Activated CD8-positive, alpha-beta T cell treated with anti-CD3 and anti-CD28 coated beads for 36 hours (primary cell): ENCODE results near the gene BRCA1. TPM values are rescaled to one million over a fixed set of nuclear protein-coding genes. Genes with fewer than 3 reads are reported as not detected.
"Not testable (repeated sequence)": the region's sequence is repeated elsewhere in the genome, so short reads cannot be mapped to it uniquely, and the experiment has no call there.

Experiments
- ATAC-seq: fragments of 200-7000 bp; cut with Tn5 transposase; one replicate; pipeline ENCODE4 v1.10.0; 2021; ENCODE audit warnings: mild to moderate bottlenecking, moderate library complexity
- CTCF ChIA-PET: fragments of 350-600 bp; sonication (Branson Sonifier 250); formaldehyde crosslinking; loops from one replicate; lab custom pipeline; 2021; ENCODE audit warnings: antibody characterized with exemption; lab: Charles Lee
- POLR2A ChIA-PET: fragments of 350-600 bp; sonication (Branson Sonifier 250); formaldehyde crosslinking; loops from one replicate; lab custom pipeline; 2021; ENCODE audit warnings: antibody characterized with exemption; lab: Charles Lee
- DNase-seq: peaks from one replicate; pipeline ENCODE4 v3.0.0-alpha.2; 2020
- H3K27ac Mint-ChIP-seq: one replicate; pipeline ENCODE4 v1.8.0; 2021; ENCODE audit warnings: mild to moderate bottlenecking, mixed read lengths
- H3K27me3 Mint-ChIP-seq: one replicate; pipeline ENCODE4 v1.8.0; 2021; ENCODE audit warnings: mixed read lengths
- H3K36me3 Mint-ChIP-seq: one replicate; pipeline ENCODE4 v1.8.0; 2021; ENCODE audit warnings: low read depth, mixed read lengths
- H3K4me1 Mint-ChIP-seq: one replicate; pipeline ENCODE4 v1.8.0; 2021; ENCODE audit warnings: low read depth, mixed read lengths
- H3K4me3 Mint-ChIP-seq: one replicate; pipeline ENCODE4 v1.8.0; 2021; ENCODE audit warnings: mild to moderate bottlenecking, moderate library complexity, mixed read lengths
- H3K9me3 Mint-ChIP-seq: one replicate; pipeline ENCODE4 v1.8.0; 2021; ENCODE audit warnings: mixed read lengths
- intact Hi-C: fragments of 100-400 bp; cut with micrococcal nuclease; formaldehyde crosslinking; loops from one replicate; pipeline ENCODE4 v1.10.0; 2022
- total RNA-seq, 2 experiments: library from RNA; stranded (reverse); gene quantifications; one replicate each; pipeline ENCODE4 v1.2.3, GENCODE V29; 2021
- TF ChIP-seq, protein P1 (sequence below): fragments of 200-600 bp; IDR thresholded peaks from one replicate; pipeline ENCODE4 v1.8.0; 2022; ENCODE audit warnings: antibody characterized with exemption, mild to moderate bottlenecking

BRCA1 gene
- total RNA-seq, 2 experiments from 2014 or later, result 84.5 to 92.9 TPM

DNA sequence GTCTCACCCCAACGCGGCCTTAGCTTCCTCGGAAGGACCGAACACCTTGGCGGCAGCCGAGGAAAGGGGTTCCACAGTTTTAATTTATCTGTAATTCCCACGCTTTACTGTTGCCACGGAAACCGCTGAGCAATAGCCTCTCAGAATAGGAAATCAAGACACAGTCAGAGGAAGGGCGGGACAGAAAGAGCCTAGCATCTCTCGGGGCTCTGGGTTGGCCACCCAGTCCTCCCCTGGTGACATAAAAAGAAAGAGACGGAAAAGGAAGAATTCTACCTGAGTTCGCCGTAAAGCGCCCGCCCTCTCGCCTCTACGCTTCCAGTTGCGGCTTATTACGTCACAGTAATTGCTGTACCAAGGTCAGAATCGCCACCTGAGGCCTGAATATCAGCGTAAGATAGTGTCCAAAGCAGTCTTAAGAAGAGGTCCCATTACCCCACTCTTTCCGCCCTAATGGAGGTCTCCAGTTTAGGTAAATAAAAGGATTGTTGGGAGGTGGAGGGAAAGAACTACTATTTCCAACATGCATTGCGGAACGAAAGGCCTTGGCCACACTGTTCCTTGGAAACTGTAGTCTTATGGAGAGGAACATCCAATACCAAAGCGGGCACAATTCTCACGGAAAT, 45.1 kb upstream of the BRCA1 start:
- Mint-ChIP-seq H3K27ac (no peak overlapping the region), H3K36me3 (peaks cover 1% of the 10 kb centered on the region), H3K9me3 (no peaks in the 10 kb centered on the region), H3K4me1 (peaks cover 27% of the 10 kb centered on the region), H3K27me3 (no peaks in the 10 kb centered on the region), H3K4me3 (no peak overlapping the region)
- CTCF ChIA-PET, result interaction anchor here (0.7 to 1.8 kb wide), 2 partner anchors 43 to 172 kb away, joined by 3 to 5 read pairs; partner anchors contain the start of gene RPL27
- ATAC-seq, result peak; percentile 82
- peak; percentile 96 for DNase-seq
- intact Hi-C loops, result loop anchor here (2.0 to 5.0 kb wide), 2 partner anchors 42 to 45 kb away; partner anchors contain the start of genes BRCA1 and TMEM106A
- TF ChIP-seq, protein P1, sequence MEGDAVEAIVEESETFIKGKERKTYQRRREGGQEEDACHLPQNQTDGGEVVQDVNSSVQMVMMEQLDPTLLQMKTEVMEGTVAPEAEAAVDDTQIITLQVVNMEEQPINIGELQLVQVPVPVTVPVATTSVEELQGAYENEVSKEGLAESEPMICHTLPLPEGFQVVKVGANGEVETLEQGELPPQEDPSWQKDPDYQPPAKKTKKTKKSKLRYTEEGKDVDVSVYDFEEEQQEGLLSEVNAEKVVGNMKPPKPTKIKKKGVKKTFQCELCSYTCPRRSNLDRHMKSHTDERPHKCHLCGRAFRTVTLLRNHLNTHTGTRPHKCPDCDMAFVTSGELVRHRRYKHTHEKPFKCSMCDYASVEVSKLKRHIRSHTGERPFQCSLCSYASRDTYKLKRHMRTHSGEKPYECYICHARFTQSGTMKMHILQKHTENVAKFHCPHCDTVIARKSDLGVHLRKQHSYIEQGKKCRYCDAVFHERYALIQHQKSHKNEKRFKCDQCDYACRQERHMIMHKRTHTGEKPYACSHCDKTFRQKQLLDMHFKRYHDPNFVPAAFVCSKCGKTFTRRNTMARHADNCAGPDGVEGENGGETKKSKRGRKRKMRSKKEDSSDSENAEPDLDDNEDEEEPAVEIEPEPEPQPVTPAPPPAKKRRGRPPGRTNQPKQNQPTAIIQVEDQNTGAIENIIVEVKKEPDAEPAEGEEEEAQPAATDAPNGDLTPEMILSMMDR, result no peak
- POLR2A ChIA-PET, result interaction anchor here (0.7 to 1.9 kb wide), 7 partner anchors 30 to 146 kb away, joined by 3 to 33 read pairs (median 4); partner anchors contain the start of genes BRCA1 and TMEM106A

DNA sequence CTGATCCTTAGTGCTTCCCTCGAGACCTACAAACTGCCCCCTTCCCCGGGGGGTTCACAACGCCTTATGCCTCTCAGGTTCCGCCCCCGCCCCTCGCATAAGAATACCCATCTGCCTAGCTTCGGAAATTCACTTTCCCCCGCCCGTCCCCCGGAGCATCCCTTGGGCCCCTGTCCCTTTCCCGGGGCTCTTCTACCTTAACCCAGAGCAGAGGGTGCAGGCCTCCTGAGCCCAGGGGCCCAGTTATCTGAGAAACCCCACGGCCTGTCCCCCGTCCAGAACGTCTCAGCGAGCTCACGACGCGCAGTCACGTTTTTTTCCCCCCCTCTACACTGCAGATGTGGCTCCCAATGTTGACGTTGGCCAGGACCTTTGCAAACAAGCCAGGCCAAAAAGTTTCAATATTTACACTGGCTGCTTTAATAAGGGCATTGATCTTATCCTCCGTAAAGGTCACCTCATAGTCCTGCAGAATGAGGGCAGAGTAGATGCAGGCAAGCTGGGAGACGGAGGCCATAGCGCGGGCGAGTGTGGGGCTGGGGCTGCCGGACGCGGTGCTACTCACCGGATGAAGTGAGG, 44.5 kb upstream of the BRCA1 start:
- H3K4me3 Mint-ChIP-seq, result no peak overlapping the region
- intact Hi-C loops, result loop anchor here (2.0 to 5.0 kb wide), 2 partner anchors 43 to 45 kb away; partner anchors contain the start of genes BRCA1 and TMEM106A
- ChIA-PET CTCF (interaction anchor here (0.7 to 1.8 kb wide), 2 partner anchors 44 to 172 kb away, joined by 3 to 5 read pairs; partner anchors contain the start of gene RPL27), POLR2A (interaction anchor here (0.7 to 1.9 kb wide), 9 partner anchors 30 to 146 kb away, joined by 3 to 33 read pairs (median 3); partner anchors contain the start of genes BRCA1 and TMEM106A)
- H3K27ac Mint-ChIP-seq, result no peak overlapping the region
- peaks cover 24% of the 10 kb centered on the region for H3K4me1 Mint-ChIP-seq
- no peaks in the 10 kb centered on the region for H3K9me3 Mint-ChIP-seq
- DNase-seq (peak; percentile 52), ATAC-seq (peak; percentile 12)
- H3K36me3 Mint-ChIP-seq, result no peaks in the 10 kb centered on the region
- TF ChIP-seq, protein P1, result no peak
- H3K27me3 Mint-ChIP-seq, result no peaks in the 10 kb centered on the region

DNA sequence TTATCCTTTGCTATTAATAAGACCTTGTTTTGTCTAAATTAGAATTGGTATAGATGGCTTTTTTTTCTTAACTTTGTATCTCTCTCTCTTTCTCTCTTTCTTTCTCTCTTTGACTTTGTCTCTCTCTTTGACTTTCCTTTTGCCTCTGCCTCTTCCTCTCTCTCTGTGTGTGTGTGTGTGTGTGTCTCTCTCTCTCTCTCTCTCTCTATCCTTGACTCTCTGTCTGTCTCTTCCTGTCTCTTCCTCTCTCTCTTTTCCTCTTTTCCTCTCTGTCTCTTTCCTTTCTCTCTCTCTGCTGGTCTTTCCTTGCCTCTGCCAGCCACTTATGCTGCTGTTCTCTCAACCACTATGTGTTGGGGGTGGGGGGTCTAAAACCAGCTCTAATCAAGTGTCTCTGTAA, 40.8 kb upstream of the BRCA1 start:
- H3K4me1 Mint-ChIP-seq, CTCF ChIA-PET, ATAC-seq, H3K9me3 Mint-ChIP-seq, intact Hi-C loops, DNase-seq, H3K4me3 Mint-ChIP-seq, H3K27me3 Mint-ChIP-seq, POLR2A ChIA-PET, H3K36me3 Mint-ChIP-seq: not testable (repeated sequence)
- peak overlapping the region; percentile 47 for H3K27ac Mint-ChIP-seq

DNA sequence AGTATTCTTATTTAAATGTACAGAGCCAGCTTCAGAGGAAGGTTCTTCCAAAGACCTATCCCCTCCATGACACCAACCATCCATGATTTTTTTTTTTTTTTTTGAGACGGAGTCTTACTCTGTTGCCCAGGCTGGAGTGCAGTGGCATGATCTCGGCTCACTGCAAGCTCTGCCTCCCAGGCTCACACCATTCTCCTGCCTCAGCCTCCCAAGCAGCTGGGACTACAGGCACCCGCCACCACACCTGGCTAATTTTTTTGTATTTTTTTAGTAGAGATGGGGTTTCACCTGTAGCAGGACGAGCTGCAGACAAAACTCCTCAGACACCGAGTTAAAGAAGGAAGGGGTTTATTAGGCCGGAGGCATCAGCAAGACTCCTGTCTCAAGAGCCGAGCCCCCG, 34.8 kb upstream of the BRCA1 start:
- H3K4me3 Mint-ChIP-seq, H3K4me1 Mint-ChIP-seq, H3K27ac Mint-ChIP-seq, H3K27me3 Mint-ChIP-seq, H3K36me3 Mint-ChIP-seq, H3K9me3 Mint-ChIP-seq, ATAC-seq, intact Hi-C loops, CTCF ChIA-PET, DNase-seq: not testable (repeated sequence)
- POLR2A ChIA-PET, result interaction anchor here (1.1 kb wide), 1 partner anchor 42 kb away, joined by 3 read pairs; no protein-coding TSS in a partner anchor

DNA sequence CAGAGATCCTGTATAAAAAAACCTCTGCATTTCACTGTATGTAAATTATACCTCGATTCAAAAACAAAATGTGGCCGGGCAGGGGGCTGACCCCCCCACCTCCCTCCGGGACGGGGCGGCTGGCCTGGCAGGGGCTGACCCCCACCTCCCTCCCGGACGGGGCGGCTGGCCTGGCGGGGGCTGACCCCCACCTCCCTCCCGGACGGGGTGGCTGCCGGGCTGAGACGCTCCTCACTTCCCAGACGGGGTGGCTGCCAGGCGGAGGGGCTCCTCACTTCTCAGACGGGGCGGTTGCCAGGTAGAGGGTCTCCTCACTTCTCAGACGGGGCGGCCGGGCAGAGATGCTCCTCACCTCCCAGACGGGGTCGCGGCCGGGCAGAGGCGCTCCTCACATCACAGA, 34.1 kb upstream of the BRCA1 start:
- CTCF ChIA-PET, intact Hi-C loops, ATAC-seq, H3K9me3 Mint-ChIP-seq, POLR2A ChIA-PET, H3K27ac Mint-ChIP-seq, H3K27me3 Mint-ChIP-seq, H3K4me1 Mint-ChIP-seq, H3K36me3 Mint-ChIP-seq, DNase-seq, H3K4me3 Mint-ChIP-seq: not testable (repeated sequence)

DNA sequence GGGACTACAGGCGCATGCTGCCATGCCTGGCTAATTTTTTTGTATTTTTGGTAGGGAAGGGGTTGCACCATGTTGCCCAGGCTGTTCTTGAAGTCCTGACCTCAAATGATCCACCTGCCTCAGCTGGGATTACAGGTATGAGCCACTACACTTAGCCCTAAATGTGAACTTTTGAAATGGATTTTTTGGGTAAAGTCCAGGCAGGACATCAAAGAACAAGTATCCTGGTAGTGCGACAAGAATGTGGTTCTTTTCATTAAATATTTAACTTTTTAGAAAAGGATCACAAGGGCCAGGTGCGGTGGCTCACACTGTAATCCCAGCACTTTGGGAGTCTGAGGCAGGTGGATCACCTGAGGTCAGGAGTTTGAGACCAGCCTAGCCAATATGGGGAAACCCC, 30.5 kb upstream of the BRCA1 start:
- H3K4me3 Mint-ChIP-seq, result no peak overlapping the region
- H3K27me3 Mint-ChIP-seq, result no peaks in the 10 kb centered on the region
- TF ChIP-seq, protein P1, result no peak
- no peaks in the 10 kb centered on the region for H3K4me1 Mint-ChIP-seq
- no peaks in the 10 kb centered on the region for H3K9me3 Mint-ChIP-seq
- no peak for DNase-seq
- ATAC-seq, result no peak
- ChIA-PET POLR2A (interaction anchor here (1.4 kb wide), 1 partner anchor 16 kb away, joined by 3 read pairs; no protein-coding TSS in a partner anchor), CTCF (no interaction called here)
- no peak overlapping the region for H3K27ac Mint-ChIP-seq
- intact Hi-C loops, result no loop called here
- peaks cover 14% of the 10 kb centered on the region for H3K36me3 Mint-ChIP-seq

DNA sequence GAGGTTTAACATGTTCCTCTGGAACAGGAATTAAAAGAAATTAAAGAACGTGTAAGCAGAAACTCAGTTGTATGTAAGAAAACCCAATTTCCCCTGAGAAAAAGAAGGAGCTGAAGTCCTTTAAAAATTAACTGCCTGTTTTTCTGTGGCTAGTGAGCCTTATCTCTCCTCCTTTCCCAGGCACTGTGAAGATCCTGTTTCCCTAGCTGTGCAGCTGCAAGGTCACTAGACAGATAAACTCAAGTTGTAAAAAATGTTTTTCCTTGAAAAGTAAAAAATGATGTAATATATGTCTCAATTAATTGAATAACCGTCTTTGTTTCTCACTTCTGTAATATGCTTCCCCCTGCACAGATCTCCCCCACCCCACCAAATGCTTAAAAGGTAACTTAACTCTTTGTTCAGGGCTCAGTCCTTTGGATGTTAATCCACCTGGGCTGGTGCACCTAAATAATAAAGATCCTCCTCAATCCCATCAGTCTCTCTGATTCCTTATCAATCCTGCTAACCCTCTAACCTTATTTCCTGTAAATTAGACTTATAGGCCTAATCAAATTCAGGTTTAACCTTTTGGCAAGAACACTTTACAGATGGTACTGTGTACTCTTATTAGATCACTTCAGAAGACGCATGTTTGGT, 28.2 kb upstream of the BRCA1 start:
- H3K36me3 Mint-ChIP-seq, result peaks cover 14% of the 10 kb centered on the region
- ATAC-seq, H3K9me3 Mint-ChIP-seq, H3K4me3 Mint-ChIP-seq, H3K27me3 Mint-ChIP-seq, DNase-seq, H3K4me1 Mint-ChIP-seq, intact Hi-C loops, H3K27ac Mint-ChIP-seq: not testable (repeated sequence)
- ChIA-PET POLR2A (interaction anchor here (0.6 to 0.8 kb wide), 2 partner anchors 18 to 21 kb away, joined by 3 read pairs; no protein-coding TSS in a partner anchor), CTCF (interaction anchor here (0.6 kb wide), 1 partner anchor 384 kb away, joined by 3 read pairs; no protein-coding TSS in a partner anchor)
